IPS-20b (cell line): ENCODE data around the gene CDC6.
A peak's percentile ranks its signal among the peaks of the same experiment; 100 is the strongest.
"Not testable (repeated sequence)": the region's sequence is repeated elsewhere in the genome, so short reads cannot be mapped to it uniquely, and the experiment has no call there.

Experiments used
- H3K27ac ChIP-seq: one replicate; pipeline ENCODE4 v1.5.1; 2013; ENCODE audit warnings: low read length
- H3K27me3 ChIP-seq: 2 replicates; pipeline ENCODE4 v1.6.1; 2013; ENCODE audit warnings: mild to moderate bottlenecking, low read length, inconsistent platforms; ENCODE audit not compliant: insufficient read depth
- H3K36me3 ChIP-seq: 2 replicates; pipeline ENCODE4 v1.6.1; 2013; ENCODE audit warnings: low read depth, mild to moderate bottlenecking, inconsistent platforms, low read length, moderate library complexity; ENCODE audit not compliant: insufficient read depth
- H3K4me1 ChIP-seq: 2 replicates; pipeline ENCODE4 v1.6.1; 2013; ENCODE audit warnings: mild to moderate bottlenecking, control low read depth, inconsistent platforms, low read length, moderate library complexity; ENCODE audit not compliant: insufficient read depth
- H3K4me3 ChIP-seq: 2 replicates; pipeline ENCODE4 v1.5.1; 2013; ENCODE audit warnings: mild to moderate bottlenecking, low read length, inconsistent platforms
- H3K9ac ChIP-seq: 2 replicates; pipeline ENCODE4 v1.6.1; 2013; ENCODE audit warnings: low read depth, mild to moderate bottlenecking, inconsistent platforms, low read length, moderate library complexity
- H3K9me3 ChIP-seq: 2 replicates; pipeline ENCODE4 v1.6.1; 2013; ENCODE audit warnings: mild to moderate bottlenecking, low read depth, low read length, inconsistent platforms; ENCODE audit not compliant: insufficient read depth

The CDC6 gene

DNA sequence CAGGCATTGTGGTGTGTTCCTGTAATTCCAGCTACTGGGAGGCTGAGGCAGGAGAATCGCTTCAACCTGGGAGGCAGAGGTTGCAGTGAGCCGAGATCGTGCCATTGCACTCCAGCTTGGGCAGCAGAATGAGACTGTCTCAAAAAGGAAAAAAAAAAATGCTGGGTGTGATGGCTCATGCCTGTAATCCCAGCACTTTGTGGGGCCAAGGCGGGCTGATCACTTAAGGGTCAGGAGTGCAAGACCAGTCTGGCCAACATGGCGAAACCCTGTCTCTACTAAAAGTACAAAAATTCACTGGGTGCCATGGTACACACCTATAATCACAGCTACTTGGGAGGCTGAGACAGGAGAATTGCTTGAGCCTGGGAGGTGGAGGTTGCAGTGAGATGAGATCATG, 17.2 kb downstream of the CDC6 start:
- Histone ChIP-seq H3K36me3 (peaks cover 48% of the 10 kb centered on the region), H3K4me1 (peaks cover 28% of the 10 kb centered on the region)
- not testable (repeated sequence) for H3K4me3 ChIP-seq, H3K9me3 ChIP-seq, H3K27me3 ChIP-seq, H3K9ac ChIP-seq, H3K27ac ChIP-seq

DNA sequence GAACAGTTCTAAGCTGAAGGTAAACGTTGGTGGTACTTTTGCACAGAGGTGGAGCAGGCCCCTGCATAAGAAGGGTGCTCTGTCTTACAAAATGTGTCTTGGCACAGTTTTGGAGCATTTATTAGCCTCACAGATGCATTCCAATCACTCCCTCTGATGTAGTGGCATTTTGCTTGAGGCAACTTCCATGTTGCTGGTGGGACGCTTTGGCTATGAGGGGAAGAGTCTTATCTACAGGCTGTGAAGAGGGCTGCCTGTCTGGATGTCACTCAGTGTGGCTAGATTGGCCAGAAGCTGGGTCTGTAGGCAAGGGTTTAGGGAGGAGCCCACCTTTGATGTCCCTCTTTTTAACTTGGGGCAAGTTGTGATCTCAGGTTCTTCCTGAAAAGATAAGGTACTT, 18.7 kb downstream of the CDC6 start:
- peak overlapping the region; percentile 59; the same call in 1 of the 2 replicates for H3K9ac ChIP-seq
- H3K27ac ChIP-seq = no peak overlapping the region
- peaks cover 28% of the 10 kb centered on the region for H3K4me1 ChIP-seq
- H3K27me3 ChIP-seq = no peaks in the 10 kb centered on the region
- peak overlapping the region; percentile 32; the same call in 1 of the 2 replicates for H3K4me3 ChIP-seq
- H3K9me3 ChIP-seq = no peaks in the 10 kb centered on the region
- H3K36me3 ChIP-seq = peaks cover 33% of the 10 kb centered on the region

DNA sequence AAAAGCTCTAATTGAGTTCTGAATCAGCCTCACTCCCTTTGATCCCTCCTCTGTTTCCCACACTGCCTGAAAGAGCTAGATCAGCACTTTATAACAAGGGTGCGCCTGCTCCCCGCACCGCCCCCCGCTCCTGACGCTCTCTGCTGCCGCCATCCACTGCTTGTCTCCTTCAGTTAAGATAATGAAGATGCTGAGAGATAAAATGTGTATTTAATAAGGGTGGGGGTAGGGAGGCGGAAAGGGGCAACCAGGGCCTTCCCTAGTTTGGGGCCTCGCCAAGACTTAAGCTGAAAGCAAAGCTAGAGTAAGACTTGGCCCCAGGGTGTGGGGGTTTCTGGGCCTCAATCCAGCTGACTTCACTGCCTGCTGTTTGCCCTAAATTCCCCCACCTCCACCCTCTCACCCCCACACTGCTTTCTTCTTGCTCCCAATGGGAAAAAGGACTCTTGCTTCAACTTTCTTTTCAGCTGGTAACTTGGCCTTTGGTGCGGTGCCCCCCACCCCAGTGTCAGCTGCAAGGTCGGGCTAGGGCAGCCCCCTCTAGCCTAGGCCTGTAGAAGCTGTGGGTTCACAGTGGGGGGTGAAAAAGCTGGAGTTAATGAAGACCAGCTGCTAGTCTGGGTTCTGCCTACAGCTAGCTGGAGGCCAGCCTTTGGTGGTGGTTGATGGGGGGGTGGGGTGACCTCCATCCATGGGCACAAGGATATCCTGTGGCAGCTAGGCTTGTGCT, 19.5 kb downstream of the CDC6 start:
- Histone ChIP-seq H3K4me1 (peaks cover 28% of the 10 kb centered on the region), H3K4me3 (peak overlapping the region; percentile 34; the same call in 1 of the 2 replicates), H3K27ac (no peak overlapping the region), H3K9me3 (no peaks in the 10 kb centered on the region), H3K36me3 (peaks cover 25% of the 10 kb centered on the region), H3K9ac (peak overlapping the region; percentile 59; the same call in 1 of the 2 replicates), H3K27me3 (no peaks in the 10 kb centered on the region)

DNA sequence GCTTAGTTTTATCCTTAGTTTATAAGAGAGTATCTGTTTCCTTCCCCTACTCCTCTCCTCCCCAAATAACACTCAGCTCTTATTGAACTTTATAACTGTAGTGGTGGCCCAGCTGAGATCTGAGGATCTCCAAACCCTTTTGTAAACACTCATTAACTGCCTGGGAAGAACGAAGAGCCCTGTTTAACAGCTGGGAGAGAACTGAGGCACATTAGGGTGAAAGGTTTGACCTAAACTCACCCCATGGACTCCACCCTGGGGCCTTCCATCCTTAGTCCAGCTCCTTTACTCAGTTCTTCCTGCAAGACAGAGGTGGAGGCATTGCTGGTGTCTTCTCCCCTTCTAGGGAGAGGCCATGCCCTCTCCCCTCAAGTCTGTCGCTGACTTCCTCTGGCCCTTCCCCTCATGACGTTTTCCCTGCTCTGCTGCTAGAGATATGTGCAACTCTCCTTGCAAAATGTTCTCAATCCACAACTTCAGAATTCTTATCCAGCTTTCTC, 20.1 kb downstream of the CDC6 start:
- Histone ChIP-seq H3K27ac (no peak overlapping the region), H3K4me1 (peaks cover 28% of the 10 kb centered on the region), H3K27me3 (no peaks in the 10 kb centered on the region), H3K9me3 (no peaks in the 10 kb centered on the region), H3K9ac (no peak overlapping the region; the same call in 1 of the 2 replicates), H3K4me3 (no peak overlapping the region; the same call in 1 of the 2 replicates), H3K36me3 (peaks cover 19% of the 10 kb centered on the region)

DNA sequence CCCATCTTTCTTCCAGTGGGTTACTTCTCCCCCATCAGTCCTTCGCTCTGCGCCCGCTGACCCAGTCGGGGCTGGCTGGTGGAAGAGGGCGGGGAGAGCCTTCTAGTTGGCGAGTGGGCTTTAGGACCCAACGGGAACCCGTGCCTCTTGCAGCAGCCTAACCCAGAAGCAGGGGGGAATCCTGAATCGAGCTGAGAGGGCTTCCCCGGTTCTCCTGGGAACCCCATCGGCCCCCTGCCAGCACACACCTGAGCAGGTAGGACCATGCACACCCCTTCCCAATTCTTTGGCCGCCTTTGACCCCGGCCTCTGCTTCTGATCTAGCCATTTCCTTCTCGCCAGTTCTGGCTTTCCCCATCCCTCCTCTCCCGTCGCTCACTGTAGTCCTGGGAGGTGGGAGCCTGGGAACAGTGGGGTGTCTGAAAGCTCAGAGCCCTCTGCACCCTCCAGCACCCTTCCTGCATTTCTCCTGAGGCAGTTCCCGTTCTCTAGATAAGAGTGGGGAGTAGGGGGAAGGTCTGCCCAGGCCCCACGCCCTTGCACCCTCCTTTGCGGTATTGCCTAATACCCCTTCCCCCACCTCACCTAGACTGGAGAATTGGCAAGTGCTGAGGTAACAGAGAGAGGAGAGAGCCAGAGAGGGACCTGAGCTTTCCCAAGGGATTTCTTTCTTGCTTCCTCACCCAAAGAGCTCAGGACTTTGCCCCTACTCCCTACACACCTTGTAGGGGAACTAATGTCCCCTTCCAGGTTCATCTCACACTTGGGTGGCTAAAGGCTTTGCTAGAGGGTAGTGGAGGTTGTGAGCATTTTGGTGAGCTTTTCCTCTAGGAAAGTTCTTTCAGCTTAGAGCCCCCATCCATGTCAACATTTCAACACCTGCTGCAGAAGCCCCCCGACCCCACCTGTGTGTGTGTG, 21.6 kb downstream of the CDC6 start, which contains the start of gene RARA:
Gene RARA (plus strand): TSS at position 150 of the 918 bp plus-strand sequence. CDS start 22,039 bp downstream, outside the sequence.
- Histone ChIP-seq H3K36me3 (peaks cover 4% of the 10 kb centered on the region; the same call in 1 of the 2 replicates), H3K9me3 (no peaks in the 10 kb centered on the region), H3K27me3 (no peaks in the 10 kb centered on the region), H3K4me3 (peak within 1 kb of the TSS; percentile 82), H3K27ac (no peak within 1 kb of the TSS), H3K9ac (peak within 1 kb of the TSS; percentile 73), H3K4me1 (peaks cover 35% of the 10 kb centered on the region)

DNA sequence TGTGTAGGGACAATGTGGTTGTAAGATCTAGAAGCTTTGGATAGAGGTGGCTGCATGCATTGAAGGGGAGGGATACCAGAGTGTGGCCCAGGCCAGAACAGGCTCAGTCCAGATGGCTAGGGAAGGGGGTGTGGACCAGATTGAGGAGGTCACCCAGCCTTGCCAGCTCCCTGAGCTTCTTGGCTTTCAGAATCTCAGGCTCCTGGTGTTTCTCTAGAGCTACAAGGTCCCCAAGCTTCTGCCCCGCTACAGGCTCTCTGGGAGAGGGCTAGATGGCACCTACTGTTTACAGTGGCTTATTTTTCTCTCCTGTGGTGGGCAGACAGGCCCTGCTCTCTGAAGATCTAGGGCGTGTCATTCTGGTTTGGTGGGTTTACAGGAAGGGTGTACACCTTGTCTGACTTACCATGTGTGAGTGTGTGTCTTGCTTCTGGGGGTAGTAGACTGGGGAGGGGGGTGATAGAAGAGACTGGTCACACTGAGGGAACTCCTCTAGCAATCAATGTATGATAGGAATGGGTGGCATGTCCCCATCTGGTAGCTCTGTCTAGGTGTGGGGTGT, 22.4 kb downstream of the CDC6 start:
- Histone ChIP-seq H3K4me1 (peaks cover 35% of the 10 kb centered on the region), H3K4me3 (peak overlapping the region; percentile 82), H3K9ac (no peak overlapping the region; the same call in 1 of the 2 replicates), H3K36me3 (no peaks in the 10 kb centered on the region), H3K27ac (no peak overlapping the region), H3K27me3 (no peaks in the 10 kb centered on the region), H3K9me3 (no peaks in the 10 kb centered on the region)

DNA sequence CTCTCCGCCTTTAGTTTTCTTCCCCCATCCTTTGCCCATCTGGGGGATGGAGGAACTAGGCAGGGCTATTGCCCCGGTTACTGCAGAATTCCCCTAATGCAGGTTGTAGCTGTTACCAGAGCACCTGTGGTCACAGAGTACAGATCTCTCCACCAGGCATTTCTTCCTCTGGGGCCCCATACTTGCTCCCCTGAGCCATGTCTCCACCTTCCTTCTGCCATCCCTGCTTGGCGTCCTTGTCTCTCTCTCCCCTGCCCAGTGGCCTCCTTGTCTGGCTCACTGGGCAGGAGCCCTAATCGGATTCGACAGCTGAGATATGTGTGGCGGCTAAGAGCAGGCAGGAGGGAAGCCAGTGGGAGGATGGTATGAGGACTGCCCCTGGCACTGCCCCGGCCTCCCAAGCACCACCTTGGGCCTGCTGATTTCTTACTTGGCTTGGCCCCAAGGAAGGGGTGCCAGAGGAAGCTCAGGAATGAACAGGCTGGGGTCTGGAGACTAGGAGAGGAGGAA, 23.3 kb downstream of the CDC6 start:
- H3K4me1 ChIP-seq = peaks cover 40% of the 10 kb centered on the region
- H3K27ac ChIP-seq = no peak overlapping the region
- peaks cover 8% of the 10 kb centered on the region for H3K27me3 ChIP-seq
- no peak overlapping the region for H3K4me3 ChIP-seq
- H3K9ac ChIP-seq = no peak overlapping the region
- H3K36me3 ChIP-seq = no peaks in the 10 kb centered on the region
- H3K9me3 ChIP-seq = no peaks in the 10 kb centered on the region

DNA sequence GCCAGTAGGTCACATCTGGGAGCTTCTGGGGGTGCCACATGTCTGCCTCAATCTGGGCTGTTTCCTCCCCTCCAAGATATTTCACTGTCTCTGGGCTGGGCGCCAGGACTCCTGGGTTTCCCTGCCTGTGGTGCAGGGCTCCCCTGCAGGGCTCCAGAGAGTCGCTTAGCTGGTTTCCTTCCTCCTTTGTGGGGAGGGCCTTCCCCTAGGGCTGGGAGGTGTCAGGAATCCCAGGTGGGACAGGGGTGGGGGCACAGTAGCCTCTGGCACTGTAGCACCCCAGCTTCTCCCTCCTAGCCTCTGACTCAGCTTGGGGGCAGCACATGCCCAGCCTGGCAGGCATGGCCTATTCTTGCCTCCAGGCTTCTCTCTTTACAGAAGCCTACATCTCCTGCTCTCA, 23.9 kb downstream of the CDC6 start:
- Histone ChIP-seq H3K9me3 (no peaks in the 10 kb centered on the region), H3K9ac (no peak overlapping the region), H3K27ac (no peak overlapping the region), H3K36me3 (no peaks in the 10 kb centered on the region), H3K4me1 (peaks cover 41% of the 10 kb centered on the region), H3K4me3 (no peak overlapping the region), H3K27me3 (peaks cover 14% of the 10 kb centered on the region)

DNA sequence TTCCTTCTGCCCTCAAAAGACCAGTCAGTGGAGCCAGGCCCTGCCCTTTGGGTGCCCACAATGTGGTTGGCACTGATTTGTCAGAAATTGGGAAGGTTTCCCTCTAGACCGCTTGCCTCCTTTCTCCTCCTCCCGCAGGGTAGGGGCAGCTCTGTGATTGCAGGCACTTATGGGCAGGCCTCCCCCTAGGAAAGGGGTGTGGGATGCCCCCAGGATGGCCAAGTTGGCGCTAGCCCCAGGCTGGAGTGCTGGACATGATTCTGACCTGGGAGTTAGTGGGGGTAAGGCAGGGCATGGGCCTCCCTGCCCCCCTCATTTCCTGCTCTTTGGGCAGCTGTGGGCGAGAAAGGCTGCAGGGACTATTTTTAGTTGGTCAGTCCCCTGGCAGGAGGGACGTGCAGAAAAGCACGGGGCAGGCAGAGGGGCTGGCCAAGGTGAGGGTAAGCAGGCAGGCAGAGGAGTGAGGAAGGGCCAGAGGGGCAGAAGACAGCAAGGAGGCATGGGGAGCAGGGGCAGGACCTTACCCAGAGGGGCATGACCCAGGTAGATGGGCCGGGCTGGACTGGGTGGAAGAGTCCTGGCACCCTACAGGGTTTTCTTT, 24.6 kb downstream of the CDC6 start:
- Histone ChIP-seq H3K36me3 (no peaks in the 10 kb centered on the region), H3K27me3 (peaks cover 21% of the 10 kb centered on the region), H3K4me1 (peaks cover 41% of the 10 kb centered on the region), H3K9ac (no peak overlapping the region), H3K4me3 (no peak overlapping the region), H3K9me3 (no peaks in the 10 kb centered on the region), H3K27ac (no peak overlapping the region)

DNA sequence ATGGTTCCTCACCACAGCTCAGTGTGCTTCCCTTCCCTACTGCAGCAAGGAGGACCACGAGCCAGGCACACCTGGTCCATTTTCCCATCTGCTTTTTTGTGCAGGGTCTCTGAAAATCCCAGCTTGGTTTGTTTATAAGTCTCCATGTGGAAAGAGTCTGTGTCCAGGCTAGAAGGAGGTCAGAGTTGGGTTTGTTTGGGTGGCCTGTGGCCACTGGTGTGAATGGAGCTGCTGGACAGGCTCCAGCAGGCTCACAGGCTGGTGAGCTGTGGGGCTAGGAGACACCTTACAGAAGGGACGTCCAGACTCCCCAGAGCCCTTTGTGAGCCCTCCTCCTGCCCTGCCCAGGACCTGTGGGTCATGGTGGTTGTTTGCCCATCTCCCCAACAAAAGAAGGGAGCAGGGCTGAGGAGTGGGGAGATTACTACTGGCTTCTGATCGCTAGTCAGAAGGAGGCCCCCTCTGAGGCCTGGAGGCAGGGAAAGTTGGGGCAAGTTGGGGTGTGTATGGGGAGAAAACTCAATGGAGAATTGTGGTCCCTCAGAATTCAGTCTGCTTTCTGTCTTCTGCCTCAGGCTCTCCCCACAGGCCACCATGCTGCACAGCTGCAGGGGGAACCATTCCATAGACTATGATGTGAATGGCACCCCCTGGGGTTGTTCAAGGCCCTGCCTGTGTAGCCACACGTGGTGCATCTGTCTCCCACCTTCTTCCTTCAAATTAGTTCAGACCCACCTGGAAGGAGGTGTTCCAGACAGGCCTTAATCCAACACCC, 25.4 kb downstream of the CDC6 start:
- H3K4me3 ChIP-seq = no peak overlapping the region
- peaks cover 27% of the 10 kb centered on the region for H3K27me3 ChIP-seq
- no peaks in the 10 kb centered on the region for H3K9me3 ChIP-seq
- no peaks in the 10 kb centered on the region for H3K36me3 ChIP-seq
- H3K27ac ChIP-seq = no peak overlapping the region
- no peak overlapping the region for H3K9ac ChIP-seq
- peaks cover 36% of the 10 kb centered on the region for H3K4me1 ChIP-seq
